ENCODE measurements around the gene CDK17.

DNA sequence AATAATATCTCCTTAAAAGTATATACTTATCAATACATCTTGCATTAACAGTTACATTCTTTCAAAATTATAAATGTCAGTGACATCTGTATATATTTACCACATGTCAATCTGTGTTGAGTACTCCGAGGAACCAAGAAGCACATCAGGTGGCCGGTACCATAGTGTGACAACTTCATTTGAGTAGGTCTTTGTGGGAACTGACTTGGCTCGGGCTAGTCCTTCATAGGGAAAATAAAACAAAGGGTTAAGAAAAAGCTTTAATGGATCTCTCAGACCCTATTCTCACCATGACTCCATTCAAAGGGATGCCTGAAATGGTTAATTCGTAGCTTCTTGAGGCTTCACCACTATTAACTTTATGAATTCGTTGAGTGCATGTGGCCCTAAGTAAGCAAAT lies 111.2 kb downstream of the CDK17 start:
- TF ChIP-seq CTCF (IDR thresholded peaks at IDR 0.05) (no peak), POLR2A (IDR thresholded peaks at IDR 0.05) (no peak)

Measured in tibial nerve (tissue), 3 donors.